ENCODE measurements around the gene APH1B.
"Not testable (repeated sequence)": the region's sequence is repeated elsewhere in the genome, so short reads cannot be mapped to it uniquely, and the experiment has no call there.

GRCh38 chr15:63320981-63321380 lies 43.6 kb downstream of the APH1B start:
- not testable (repeated sequence) for TF ChIP-seq CTCF (IDR thresholded peaks at IDR 0.05; ENCODE audit: low read depth, low read length, missing input control); ZBTB33 (IDR thresholded peaks at IDR 0.05); RAD21 (IDR thresholded peaks at IDR 0.05); GABPA (IDR thresholded peaks at IDR 0.05 in 1 of 2, conservative IDR thresholded peaks at IDR 0.05 in 1 of 2); JUND (IDR thresholded peaks at IDR 0.05); ATF3 (IDR thresholded peaks at IDR 0.05); REST (IDR thresholded peaks at IDR 0.05); SP1 (IDR thresholded peaks at IDR 0.05)
